GM12864 (cell line): ENCODE data around the gene RXRA.

ENCODE experiments used
- DNase-seq: peaks from one replicate; pipeline ENCODE4 v3.0.0-alpha.2; 2011; ENCODE audit warnings: low read depth
- H3K4me3 ChIP-seq: 2 replicates; pipeline ENCODE4 v1.5.1; 2011; ENCODE audit warnings: mild to moderate bottlenecking, low read depth, low read length, control low read depth
- CTCF ChIP-seq: IDR thresholded peaks from 2 replicates; pipeline ENCODE4 v1.5.1; 2011; ENCODE audit warnings: low read depth, mild to moderate bottlenecking, moderate library complexity, low read length, control low read depth, inconsistent platforms; ENCODE audit errors: missing control alignments

The RXRA gene

GRCh38 chr9:134416385-134417015 is 90.2 kb downstream of the RXRA start:
- no peak for TF ChIP-seq CTCF
- no peak overlapping the region for H3K4me3 ChIP-seq
- no peak for DNase-seq

GRCh38 chr9:134418354-134418753 is 92.1 kb downstream of the RXRA start:
- no peak overlapping the region for H3K4me3 ChIP-seq
- no peak for TF ChIP-seq CTCF
- DNase-seq, result no peak

GRCh38 chr9:134419000-134419683 is 92.9 kb downstream of the RXRA start:
- no peak overlapping the region for H3K4me3 ChIP-seq
- DNase-seq, result no peak
- TF ChIP-seq CTCF, result no peak

- peak; percentile 44 for TF ChIP-seq CTCF
- H3K4me3 ChIP-seq, result no peak overlapping the region
- no peak for DNase-seq
Observed at GRCh38 chr9:134419684-134420076, 93.4 kb downstream of the RXRA start.

- H3K4me3 ChIP-seq, result no peak overlapping the region
- no peak for DNase-seq
- TF ChIP-seq CTCF, result no peak
Observed at GRCh38 chr9:134420281-134420845, 94.1 kb downstream of the RXRA start.

- H3K4me3 ChIP-seq, result no peak overlapping the region
- TF ChIP-seq CTCF, result no peak
- no peak for DNase-seq
Observed at GRCh38 chr9:134420974-134421432, 94.7 kb downstream of the RXRA start.
